ENCODE measurements around the gene TRIM28. TPM values are rescaled to one million over a fixed set of nuclear protein-coding genes. Genes with fewer than 3 reads are reported as not detected.

Gene TRIM28
- total RNA-seq, 1 donor from 2014 or later, result 351 TPM

DNA sequence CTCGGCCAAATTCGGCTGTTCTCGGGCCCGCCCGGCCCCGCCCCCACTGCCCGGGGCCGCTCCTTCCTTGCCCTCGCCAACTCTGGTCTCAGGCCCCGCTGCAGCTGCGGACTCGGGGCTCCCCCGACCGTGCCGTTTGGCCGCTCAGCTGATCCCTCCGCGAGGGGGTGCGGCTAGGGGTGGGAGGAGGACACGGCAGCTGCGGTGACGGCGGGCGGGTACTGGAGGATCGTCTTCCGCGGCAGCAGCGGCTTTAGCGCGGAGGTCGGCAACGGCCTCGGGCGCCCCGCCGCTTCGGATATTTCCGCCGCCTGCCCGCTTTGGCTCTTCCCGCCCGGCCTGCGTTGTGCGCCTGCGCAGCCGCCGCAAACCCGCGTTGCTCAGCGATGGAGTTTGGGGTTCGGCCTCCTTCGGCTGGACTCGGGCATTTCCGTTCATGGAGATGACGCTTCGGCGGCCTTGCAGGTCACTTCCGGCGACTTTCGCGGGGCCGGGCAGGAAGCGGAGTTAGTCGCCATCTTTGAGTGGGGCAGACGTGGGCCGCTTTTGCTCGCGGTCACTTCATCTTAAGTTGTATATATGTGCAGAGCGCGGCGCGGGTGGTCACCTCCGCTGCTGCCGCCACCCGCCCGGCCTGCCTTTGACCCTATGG lies 14.9 kb downstream of the TRIM28 start:
- peak; percentile 91 for DNase-seq (ENCODE audit: low read depth)
- peaks cover 47% of the 10 kb centered on the region for H3K4me1 ChIP-seq (ENCODE audit: insufficient read depth, low read length)
- H2AFZ ChIP-seq (ENCODE audit: low read depth, low read length), result peak overlapping the region; percentile 92
- H3K4me3 ChIP-seq (ENCODE audit: insufficient read depth, low read depth, low read length), result peak overlapping the region; percentile 85
- Mint-ChIP-seq H3K27me3 (ENCODE audit: low read depth, unreplicated experiment) (no peaks in the 10 kb centered on the region), H3K9me3 (ENCODE audit: unreplicated experiment) (peaks cover 2% of the 10 kb centered on the region), H3K27ac (ENCODE audit: unreplicated experiment) (peak overlapping the region; percentile 97), H3K4me1 (ENCODE audit: low read depth, unreplicated experiment) (peaks cover 28% of the 10 kb centered on the region), H3K36me3 (ENCODE audit: low read depth, unreplicated experiment) (peaks cover 12% of the 10 kb centered on the region), H3K4me3 (ENCODE audit: unreplicated experiment) (peak overlapping the region; percentile 93)
- no peak for FAIRE-seq
- H3K36me3 ChIP-seq (ENCODE audit: insufficient read depth, low read length), result peaks cover 5% of the 10 kb centered on the region
- TF ChIP-seq EZH2 (IDR thresholded peaks at IDR 0.05; ENCODE audit: insufficient read depth, low read length), result no peak
- TF ChIP-seq, protein P1, sequence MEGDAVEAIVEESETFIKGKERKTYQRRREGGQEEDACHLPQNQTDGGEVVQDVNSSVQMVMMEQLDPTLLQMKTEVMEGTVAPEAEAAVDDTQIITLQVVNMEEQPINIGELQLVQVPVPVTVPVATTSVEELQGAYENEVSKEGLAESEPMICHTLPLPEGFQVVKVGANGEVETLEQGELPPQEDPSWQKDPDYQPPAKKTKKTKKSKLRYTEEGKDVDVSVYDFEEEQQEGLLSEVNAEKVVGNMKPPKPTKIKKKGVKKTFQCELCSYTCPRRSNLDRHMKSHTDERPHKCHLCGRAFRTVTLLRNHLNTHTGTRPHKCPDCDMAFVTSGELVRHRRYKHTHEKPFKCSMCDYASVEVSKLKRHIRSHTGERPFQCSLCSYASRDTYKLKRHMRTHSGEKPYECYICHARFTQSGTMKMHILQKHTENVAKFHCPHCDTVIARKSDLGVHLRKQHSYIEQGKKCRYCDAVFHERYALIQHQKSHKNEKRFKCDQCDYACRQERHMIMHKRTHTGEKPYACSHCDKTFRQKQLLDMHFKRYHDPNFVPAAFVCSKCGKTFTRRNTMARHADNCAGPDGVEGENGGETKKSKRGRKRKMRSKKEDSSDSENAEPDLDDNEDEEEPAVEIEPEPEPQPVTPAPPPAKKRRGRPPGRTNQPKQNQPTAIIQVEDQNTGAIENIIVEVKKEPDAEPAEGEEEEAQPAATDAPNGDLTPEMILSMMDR (IDR thresholded peaks at IDR 0.05; ENCODE audit: insufficient read depth, low read depth, low read length), result no peak
- H3K27me3 ChIP-seq (ENCODE audit: insufficient read depth, low read length), result peaks cover 9% of the 10 kb centered on the region
- H3K79me2 ChIP-seq (ENCODE audit: insufficient read depth, low read length), result peaks cover 31% of the 10 kb centered on the region
- no peaks in the 10 kb centered on the region for H3K9me3 ChIP-seq (ENCODE audit: insufficient read depth, low read depth, low read length)
- H4K20me1 ChIP-seq (ENCODE audit: insufficient read depth, low read length), result peaks cover 19% of the 10 kb centered on the region
- H3K27ac ChIP-seq (ENCODE audit: low read depth, low read length), result peak overlapping the region; percentile 97
- H3K4me2 ChIP-seq (ENCODE audit: low read length), result peak overlapping the region; percentile 98
- H3K9ac ChIP-seq (ENCODE audit: low read length), result peak overlapping the region; percentile 97

DNA sequence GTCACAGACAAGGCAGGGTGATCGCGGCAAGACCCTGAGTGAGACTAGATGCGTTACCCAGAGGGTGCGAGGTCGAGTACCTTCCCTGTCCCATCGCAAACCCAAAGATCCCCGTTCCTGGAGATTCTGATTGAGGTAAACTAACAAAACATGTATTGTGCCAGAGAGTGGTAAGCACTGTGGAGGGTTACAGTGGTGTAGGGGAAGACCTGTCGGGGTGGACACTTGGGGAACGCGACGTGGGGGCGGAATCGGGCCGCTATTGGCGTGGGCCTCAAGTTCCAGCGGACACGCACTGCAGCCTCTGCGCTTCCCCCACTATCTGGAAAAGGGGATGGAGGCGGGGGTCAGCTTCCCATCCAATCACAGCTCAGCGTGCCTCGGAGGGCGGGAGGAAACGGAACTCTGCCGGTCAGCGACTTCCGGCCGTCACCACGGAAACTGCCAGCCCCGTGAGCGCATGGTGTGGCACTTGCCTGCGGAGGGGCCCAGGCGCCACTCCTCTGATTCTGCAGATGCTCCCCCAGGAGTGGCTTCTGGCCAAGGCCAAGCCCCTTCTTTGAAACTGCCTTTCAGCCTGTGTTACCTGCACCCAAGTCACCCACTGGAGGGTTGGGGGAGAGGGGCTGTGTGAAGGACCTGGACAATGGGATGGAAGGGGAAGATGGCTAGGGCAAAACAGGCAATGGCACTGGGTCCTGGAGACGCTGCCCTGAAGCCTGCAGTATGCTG lies 15.6 kb downstream of the TRIM28 start:
- Histone ChIP-seq H3K9ac (ENCODE audit: low read length) (peak overlapping the region; percentile 97), H3K79me2 (ENCODE audit: insufficient read depth, low read length) (peaks cover 26% of the 10 kb centered on the region), H2AFZ (ENCODE audit: low read depth, low read length) (peak overlapping the region; percentile 84), H3K4me3 (ENCODE audit: insufficient read depth, low read depth, low read length) (peak overlapping the region; percentile 85), H3K36me3 (ENCODE audit: insufficient read depth, low read length) (peaks cover 5% of the 10 kb centered on the region), H3K9me3 (ENCODE audit: insufficient read depth, low read depth, low read length) (no peaks in the 10 kb centered on the region), H3K27me3 (ENCODE audit: insufficient read depth, low read length) (peaks cover 10% of the 10 kb centered on the region), H4K20me1 (ENCODE audit: insufficient read depth, low read length) (peaks cover 22% of the 10 kb centered on the region), H3K4me1 (ENCODE audit: insufficient read depth, low read length) (peaks cover 40% of the 10 kb centered on the region), H3K27ac (ENCODE audit: low read depth, low read length) (peak overlapping the region; percentile 97), H3K4me2 (ENCODE audit: low read length) (peak overlapping the region; percentile 98)
- H3K4me1 Mint-ChIP-seq (ENCODE audit: low read depth, unreplicated experiment), result peaks cover 22% of the 10 kb centered on the region
- peaks cover 2% of the 10 kb centered on the region for H3K9me3 Mint-ChIP-seq (ENCODE audit: unreplicated experiment)
- H3K27me3 Mint-ChIP-seq (ENCODE audit: low read depth, unreplicated experiment), result no peaks in the 10 kb centered on the region
- H3K36me3 Mint-ChIP-seq (ENCODE audit: low read depth, unreplicated experiment), result peaks cover 11% of the 10 kb centered on the region
- peak overlapping the region; percentile 93 for H3K4me3 Mint-ChIP-seq (ENCODE audit: unreplicated experiment)
- DNase-seq (ENCODE audit: low read depth), result peak; percentile 86
- peak overlapping the region; percentile 97 for H3K27ac Mint-ChIP-seq (ENCODE audit: unreplicated experiment)
- TF ChIP-seq, protein P1 (IDR thresholded peaks at IDR 0.05; ENCODE audit: insufficient read depth, low read depth, low read length), result no peak
- no peak for TF ChIP-seq EZH2 (IDR thresholded peaks at IDR 0.05; ENCODE audit: insufficient read depth, low read length)
- peak; percentile 87 for FAIRE-seq
